Naive B cell (primary cell): ENCODE measurements around the gene PRCD. TPM values are rescaled to one million over a fixed set of nuclear protein-coding genes. Genes with fewer than 3 reads are reported as not detected.
"Not testable (repeated sequence)": the region's sequence is repeated elsewhere in the genome, so short reads cannot be mapped to it uniquely, and the experiment has no call there.

Source experiments
- ATAC-seq, 2 donors: fragments of 150-1000 bp; cut with Tn5 transposase; 2 replicates each; pipeline ENCODE4 v1.10.0; 2021; ENCODE audit warnings: low read depth in 2 of 2, mild to moderate bottlenecking in 2 of 2, moderate library complexity in 2 of 2
- DNase-seq: peaks from one replicate; pipeline ENCODE4 v3.0.0; 2022
- H3K27ac Mint-ChIP-seq, 6 donors: one replicate each; pipeline ENCODE4 v1.8.0; 2020 to 2022; ENCODE audit warnings: mild to moderate bottlenecking in 6 of 6, mixed read lengths in 6 of 6, moderate library complexity in 5 of 6, inconsistent platforms in 2 of 6
- H3K27me3 Mint-ChIP-seq, 3 donors: one replicate each; pipeline ENCODE4 v1.8.0; 2021 to 2022; ENCODE audit warnings: mixed read lengths in 3 of 3, mild to moderate bottlenecking in 1 of 3
- H3K36me3 Mint-ChIP-seq, 2 donors: one replicate each; pipeline ENCODE4 v1.8.0; 2020 to 2022; ENCODE audit warnings: mixed read lengths in 2 of 2, inconsistent platforms in 1 of 2, mild to moderate bottlenecking in 1 of 2
- H3K4me1 Mint-ChIP-seq, 3 donors: one replicate each; pipeline ENCODE4 v1.8.0; 2020 to 2022; ENCODE audit warnings: mixed read lengths in 3 of 3, inconsistent platforms in 1 of 3, mild to moderate bottlenecking in 1 of 3, moderate library complexity in 1 of 3
- H3K4me3 Mint-ChIP-seq, 8 donors: one replicate each; pipeline ENCODE4 v1.8.0; 2020 to 2022; ENCODE audit warnings: mild to moderate bottlenecking in 8 of 8, mixed read lengths in 8 of 8, moderate library complexity in 8 of 8, inconsistent platforms in 2 of 8
- H3K9me3 Mint-ChIP-seq, 7 donors: one replicate each; pipeline ENCODE4 v1.8.0; 2020 to 2022; ENCODE audit warnings: mixed read lengths in 7 of 7, mild to moderate bottlenecking in 5 of 7, inconsistent platforms in 2 of 7, moderate library complexity in 1 of 7
- polyA plus RNA-seq, 6 donors: library from polyadenylated mRNA; unstranded; fragments of 300-500 nt; fragmentation: Illumina TruSeq; gene quantifications; one replicate each; pipeline ENCODE4 v1.2.3, GENCODE V29; 2021; ENCODE audit warnings: low read depth in 6 of 6

Gene PRCD
- polyA plus RNA-seq, 6 donors from 2014 or later, result 21.6 to 54.4 (median 34.3) TPM

DNA sequence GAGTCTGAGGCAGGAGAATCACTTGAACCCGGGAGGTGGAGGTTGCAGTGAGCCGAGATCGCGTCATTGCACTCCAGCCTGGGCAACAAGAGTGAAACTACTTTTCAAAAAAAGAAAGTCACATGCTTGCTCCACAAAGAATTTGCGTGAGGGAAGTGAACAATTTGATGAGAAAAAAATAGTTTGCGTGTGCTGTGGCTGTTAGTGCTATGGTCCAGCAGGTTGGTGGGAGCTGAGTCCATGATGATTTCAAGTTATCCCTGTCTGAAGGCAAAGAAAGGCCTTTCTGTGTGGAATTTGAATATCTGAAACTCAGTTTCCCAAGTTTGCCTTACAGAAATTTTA lies 21.0 kb downstream of the PRCD start:
- Mint-ChIP-seq H3K9me3 (no peaks in the 10 kb centered on the region), H3K36me3 (peaks cover 6 to 8% of the 10 kb centered on the region in 2 donors), H3K27me3 (no peaks in the 10 kb centered on the region), H3K4me3 (no peak overlapping the region), H3K4me1 (peaks cover 26 to 55% (median 47%) of the 10 kb centered on the region in 3 donors), H3K27ac (no peak overlapping the region)
- ATAC-seq (no peak), DNase-seq (no peak)

DNA sequence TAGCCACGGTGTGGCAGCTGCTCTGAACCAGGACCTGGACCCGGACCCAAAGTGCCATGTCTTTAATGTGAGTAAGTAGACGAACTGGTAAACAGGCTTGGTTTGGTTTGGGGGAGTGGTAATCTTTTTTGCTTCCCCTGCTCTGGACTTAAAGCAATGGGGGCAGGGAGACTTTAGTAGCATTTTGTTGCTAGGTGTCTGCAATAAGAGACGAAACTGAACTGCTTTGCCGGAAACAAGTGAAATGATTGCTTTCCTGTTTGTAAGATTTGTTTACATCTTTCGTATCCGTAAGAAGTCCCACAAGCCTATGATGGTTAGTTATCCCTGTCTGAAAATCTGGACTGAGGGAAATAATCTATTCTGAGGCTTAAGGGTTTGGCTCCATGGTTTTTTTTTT lies 21.5 kb downstream of the PRCD start:
- Mint-ChIP-seq H3K27ac (no peak overlapping the region), H3K36me3 (peaks cover 6 to 12% of the 10 kb centered on the region in 2 donors), H3K27me3 (no peaks in the 10 kb centered on the region), H3K4me1 (peaks cover 29 to 59% (median 52%) of the 10 kb centered on the region in 3 donors), H3K9me3 (no peaks in the 10 kb centered on the region), H3K4me3 (peak overlapping the region in 1 of 8 donors; percentile 47)
- DNase-seq (no peak), ATAC-seq (no peak)

DNA sequence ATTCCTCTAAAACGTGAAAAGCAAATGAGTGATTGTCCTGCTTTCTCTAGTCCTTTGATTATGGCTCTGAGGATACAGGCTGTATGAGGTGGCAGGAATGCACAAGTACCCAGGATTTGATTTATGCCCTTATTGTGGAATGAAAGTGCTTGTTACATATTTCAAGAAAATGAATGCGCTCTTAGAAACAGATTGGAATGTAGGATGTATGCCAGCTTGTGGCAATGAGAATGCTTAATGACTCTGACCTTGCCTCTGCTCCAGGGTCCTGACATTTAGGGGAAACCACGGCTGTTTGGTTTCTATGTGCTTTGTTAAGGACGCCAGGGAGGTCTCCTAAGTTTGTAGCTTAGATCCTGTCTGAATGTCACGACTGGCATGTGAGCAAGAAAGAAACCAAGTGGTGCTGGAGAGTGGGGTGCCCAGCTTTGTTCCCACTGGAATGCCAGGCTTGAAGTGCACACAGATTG lies 22.0 kb downstream of the PRCD start:
- H3K4me1 Mint-ChIP-seq, result peaks cover 30 to 55% (median 54%) of the 10 kb centered on the region in 3 donors
- no peaks in the 10 kb centered on the region for H3K9me3 Mint-ChIP-seq
- ATAC-seq (no peak), DNase-seq (no peak)
- peaks cover 6 to 12% of the 10 kb centered on the region in 2 donors for H3K36me3 Mint-ChIP-seq
- no peak overlapping the region for H3K27ac Mint-ChIP-seq
- no peaks in the 10 kb centered on the region for H3K27me3 Mint-ChIP-seq
- peak overlapping the region in 2 of 8 donors; percentile 29 to 47 for H3K4me3 Mint-ChIP-seq

DNA sequence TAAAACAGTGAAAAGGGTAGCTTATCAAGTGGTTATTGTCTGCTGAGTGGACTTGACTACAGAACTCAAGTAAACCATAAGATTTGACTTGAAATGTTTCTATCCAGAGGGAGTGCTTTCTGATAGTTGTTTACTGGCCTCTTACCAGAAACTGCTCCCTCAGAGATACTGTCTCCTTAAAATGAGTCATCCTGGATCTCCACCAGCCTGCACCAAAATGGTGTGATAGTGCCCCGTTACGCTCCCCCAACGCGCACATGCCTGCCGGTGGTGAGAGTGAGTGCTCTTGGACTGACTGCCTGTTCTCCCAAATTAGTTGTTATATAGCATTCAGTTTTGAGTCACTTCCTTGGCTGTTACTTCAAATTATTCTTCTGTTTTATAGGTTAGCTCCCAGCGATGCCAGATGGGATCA lies 22.9 kb downstream of the PRCD start:
- Mint-ChIP-seq H3K27ac (peak overlapping the region in 1 of 6 donors; percentile 88), H3K36me3 (peaks cover 6 to 12% of the 10 kb centered on the region in 2 donors), H3K9me3 (no peaks in the 10 kb centered on the region), H3K4me1 (peaks cover 28 to 55% (median 54%) of the 10 kb centered on the region in 3 donors), H3K27me3 (no peaks in the 10 kb centered on the region), H3K4me3 (peak overlapping the region in 2 of 8 donors; percentile 18 to 61)
- ATAC-seq (no peak), DNase-seq (no peak)

DNA sequence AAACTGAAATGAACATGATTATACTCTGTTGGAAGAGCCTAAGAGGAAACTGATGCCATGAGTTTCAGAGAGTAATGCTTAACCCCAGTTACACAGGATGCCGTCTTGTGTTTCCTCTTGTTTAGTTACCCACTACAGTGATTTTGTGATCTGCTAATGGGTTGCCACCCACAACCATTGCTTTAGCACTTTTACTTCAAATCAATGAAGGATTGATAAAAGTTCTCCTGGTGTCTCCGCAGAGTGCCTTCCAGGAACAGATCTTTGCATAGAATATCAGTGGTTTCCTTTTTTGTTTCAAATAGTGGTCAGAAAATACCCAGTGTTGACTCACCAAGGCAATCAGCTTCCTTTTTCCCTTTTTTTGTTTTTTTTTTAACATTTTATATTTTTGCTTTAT lies 23.5 kb downstream of the PRCD start:
- H3K27ac Mint-ChIP-seq, ATAC-seq, H3K4me3 Mint-ChIP-seq, H3K27me3 Mint-ChIP-seq, H3K9me3 Mint-ChIP-seq, DNase-seq: not testable (repeated sequence)
- peaks cover 28 to 55% (median 54%) of the 10 kb centered on the region in 3 donors for H3K4me1 Mint-ChIP-seq
- peaks cover 6 to 12% of the 10 kb centered on the region in 2 donors for H3K36me3 Mint-ChIP-seq

DNA sequence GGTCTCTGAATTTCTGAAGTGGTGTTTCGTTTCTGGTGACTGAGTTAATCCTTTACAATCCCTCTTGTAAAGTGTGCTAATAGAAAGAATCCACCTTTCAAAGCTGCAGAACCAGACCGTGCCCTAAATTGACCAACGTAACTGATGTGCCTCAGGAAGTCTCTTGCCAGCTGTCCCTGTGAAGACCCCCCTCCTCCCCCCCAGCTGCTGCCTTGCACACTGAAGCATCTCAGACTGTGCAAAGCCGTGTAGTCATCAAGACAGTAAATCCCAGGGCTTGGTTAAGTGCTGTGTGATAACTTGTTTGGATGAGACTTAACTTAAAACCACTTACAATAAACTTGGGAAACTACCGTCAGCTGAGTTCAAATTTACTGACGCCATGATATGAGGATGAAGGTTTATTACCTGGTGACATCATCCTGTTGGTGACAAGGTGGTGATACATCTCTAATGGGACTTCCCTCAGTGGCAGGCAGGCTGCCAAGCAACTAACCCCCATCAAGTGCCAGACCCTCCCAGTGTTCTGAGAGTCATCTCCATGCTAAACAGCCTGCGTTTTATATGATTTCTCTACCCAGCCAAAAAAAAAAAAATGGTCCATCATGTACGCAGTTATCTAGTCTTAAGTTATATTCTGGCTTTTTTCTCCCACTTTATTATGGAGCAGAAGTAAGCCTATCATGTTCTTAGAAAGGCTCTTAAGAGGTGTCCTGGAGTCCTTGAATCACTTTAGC lies 25.3 kb downstream of the PRCD start:
- not testable (repeated sequence) for ATAC-seq, H3K27me3 Mint-ChIP-seq, H3K4me3 Mint-ChIP-seq, H3K9me3 Mint-ChIP-seq, DNase-seq
- peaks cover 6 to 12% of the 10 kb centered on the region in 2 donors for H3K36me3 Mint-ChIP-seq
- peaks cover 32 to 46% (median 44%) of the 10 kb centered on the region in 3 donors for H3K4me1 Mint-ChIP-seq
- H3K27ac Mint-ChIP-seq, result peak overlapping the region in 3 of 6 donors; percentile 38 to 88 (median 52)

DNA sequence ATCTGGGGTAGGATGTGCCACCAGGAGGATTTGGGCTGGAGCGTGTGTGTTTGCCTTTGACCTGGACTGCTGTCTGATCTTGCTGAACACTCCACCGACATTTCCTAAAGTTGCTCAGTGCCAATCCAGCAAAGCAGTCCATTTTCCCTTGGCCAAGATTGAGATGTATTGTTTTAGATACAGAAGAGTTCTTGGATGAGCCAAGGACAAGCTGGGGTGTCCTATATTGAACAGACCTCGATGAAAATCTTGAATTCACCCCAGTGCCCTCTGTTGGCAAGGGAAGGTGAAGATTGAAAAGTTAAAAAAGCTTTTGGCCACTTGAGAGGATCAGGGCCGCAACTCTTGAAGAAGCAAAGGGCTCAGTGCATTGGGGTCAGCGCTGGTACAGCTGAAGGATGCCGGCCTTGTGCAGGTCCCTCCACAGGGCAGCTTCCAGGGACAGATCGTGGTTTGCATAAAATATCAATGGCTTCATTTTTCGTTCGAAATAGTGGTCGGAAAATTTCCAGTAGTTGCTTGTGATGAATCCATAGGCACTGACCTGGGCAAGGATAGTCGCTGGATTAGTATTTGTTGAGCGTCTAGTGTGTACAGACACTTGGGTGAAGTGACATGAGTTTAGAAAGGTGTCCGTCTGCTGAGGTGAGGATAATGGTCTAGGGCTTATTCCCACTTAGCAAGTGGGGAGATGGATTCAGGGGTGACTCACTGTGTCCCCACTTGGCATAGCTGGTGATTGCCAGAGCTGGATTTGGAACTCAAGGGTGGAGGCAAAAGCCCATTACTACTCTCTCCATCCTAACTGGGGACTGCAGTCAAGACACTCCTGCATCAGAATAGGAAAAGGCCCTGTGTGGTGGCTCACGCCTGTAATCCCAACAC lies 26.1 kb downstream of the PRCD start:
- no peaks in the 10 kb centered on the region for H3K9me3 Mint-ChIP-seq
- peaks cover 6 to 12% of the 10 kb centered on the region in 2 donors for H3K36me3 Mint-ChIP-seq
- ATAC-seq, result no peak
- DNase-seq, result no peak
- no peak overlapping the region for H3K4me3 Mint-ChIP-seq
- H3K27me3 Mint-ChIP-seq, result no peaks in the 10 kb centered on the region
- H3K27ac Mint-ChIP-seq, result peak overlapping the region in 3 of 6 donors; percentile 38 to 88 (median 52)
- H3K4me1 Mint-ChIP-seq, result peaks cover 32 to 42% (median 41%) of the 10 kb centered on the region in 3 donors

DNA sequence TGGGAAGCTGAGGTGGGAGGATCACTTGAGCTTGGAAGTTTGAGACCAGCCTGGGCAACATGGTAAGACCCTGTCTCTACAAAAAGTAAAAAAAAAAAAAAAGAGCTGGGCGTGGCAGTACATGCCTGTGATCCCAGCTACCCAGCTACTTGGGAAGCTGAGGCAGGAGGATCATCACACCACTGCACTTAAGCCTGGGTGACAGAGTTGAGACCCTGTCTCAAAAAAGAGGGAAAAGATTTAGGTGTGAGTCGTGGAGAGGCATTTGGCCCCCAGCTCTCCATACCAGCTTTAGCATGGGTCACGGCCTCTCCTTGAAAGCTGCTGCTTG lies 26.7 kb downstream of the PRCD start:
- no peaks in the 10 kb centered on the region for H3K9me3 Mint-ChIP-seq
- ATAC-seq, result no peak
- H3K27me3 Mint-ChIP-seq, result no peaks in the 10 kb centered on the region
- H3K4me3 Mint-ChIP-seq, result no peak overlapping the region
- peaks cover 32 to 40% (median 39%) of the 10 kb centered on the region in 3 donors for H3K4me1 Mint-ChIP-seq
- no peak for DNase-seq
- H3K36me3 Mint-ChIP-seq, result peaks cover 6 to 12% of the 10 kb centered on the region in 2 donors
- H3K27ac Mint-ChIP-seq, result peak overlapping the region in 3 of 6 donors; percentile 34 to 88 (median 78)

DNA sequence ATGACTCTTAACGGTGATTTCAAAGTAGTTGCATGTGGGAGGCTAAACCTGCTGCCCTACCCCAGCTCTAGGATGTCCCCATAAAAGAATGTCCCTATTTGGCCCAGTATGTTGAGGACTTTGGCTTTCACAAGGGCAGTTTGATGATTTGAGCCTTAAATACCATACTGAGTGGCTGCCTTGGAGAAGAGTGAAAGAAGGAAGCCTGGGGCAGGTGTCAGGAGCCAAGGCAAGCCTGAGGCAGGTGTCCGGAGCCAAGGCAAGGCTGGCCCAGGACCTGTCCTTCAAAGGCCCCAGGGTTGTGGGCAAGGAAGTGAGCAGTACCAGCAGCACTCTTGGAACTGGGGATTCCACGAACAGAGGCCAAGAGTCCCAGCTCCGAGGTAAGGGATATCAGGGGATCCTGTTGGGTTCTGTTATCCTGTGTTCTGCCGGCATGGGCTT lies 27.2 kb downstream of the PRCD start:
- Mint-ChIP-seq H3K27me3 (no peaks in the 10 kb centered on the region), H3K9me3 (no peaks in the 10 kb centered on the region), H3K27ac (peak overlapping the region in 5 of 6 donors; percentile 36 to 88 (median 78)), H3K36me3 (peaks cover 6 to 12% of the 10 kb centered on the region in 2 donors), H3K4me1 (peaks cover 32 to 38% (median 36%) of the 10 kb centered on the region in 3 donors), H3K4me3 (peak overlapping the region in 2 of 8 donors; percentile 21 to 55)
- DNase-seq, result no peak
- no peak for ATAC-seq

DNA sequence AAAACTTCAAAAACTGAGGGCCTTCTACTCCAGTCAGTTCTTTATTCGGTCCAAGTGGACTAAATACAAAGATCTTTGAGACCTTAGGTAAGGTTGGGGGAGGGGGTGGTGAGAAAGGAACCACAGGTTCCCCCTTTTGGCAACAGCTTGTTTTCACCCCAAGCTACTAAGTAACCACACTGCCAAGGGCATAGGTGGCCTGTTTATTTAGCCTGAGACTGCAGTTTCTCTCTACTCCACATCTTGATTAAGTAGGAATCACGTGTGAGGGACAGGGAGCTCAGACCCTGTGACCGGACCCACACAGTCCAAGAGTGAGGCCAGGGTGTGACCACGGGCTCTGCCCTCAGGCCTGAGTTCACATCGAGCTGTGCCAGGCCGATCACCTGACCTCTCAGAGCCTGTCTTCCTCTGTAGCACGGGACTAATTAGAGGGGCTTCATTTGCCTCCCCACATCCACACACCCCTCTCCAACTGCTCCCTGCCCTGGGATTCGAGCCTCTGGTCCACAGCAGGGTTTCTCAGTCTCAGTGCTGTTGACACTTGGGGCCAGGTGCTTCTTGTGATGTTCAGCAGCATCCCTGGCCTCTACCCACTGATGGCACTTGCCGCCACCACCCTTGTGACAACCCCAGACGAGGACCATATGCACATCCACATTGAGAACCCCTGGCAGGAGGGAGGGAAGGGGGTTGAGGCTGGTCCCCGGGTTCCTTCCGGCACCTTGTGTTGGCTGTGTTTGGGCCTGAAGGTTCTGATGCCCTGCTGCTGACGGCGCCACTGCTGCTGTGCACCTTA lies 28.0 kb downstream of the PRCD start:
- DNase-seq (peak; percentile 43), ATAC-seq (peak; percentile 90 to 94)
- Mint-ChIP-seq H3K27me3 (no peaks in the 10 kb centered on the region), H3K27ac (peak overlapping the region; percentile 33 to 88 (median 76)), H3K36me3 (peaks cover 3 to 12% of the 10 kb centered on the region in 2 donors), H3K4me1 (peaks cover 32 to 36% (median 35%) of the 10 kb centered on the region in 3 donors), H3K9me3 (no peaks in the 10 kb centered on the region), H3K4me3 (peak overlapping the region in 7 of 8 donors; percentile 21 to 61 (median 32))

DNA sequence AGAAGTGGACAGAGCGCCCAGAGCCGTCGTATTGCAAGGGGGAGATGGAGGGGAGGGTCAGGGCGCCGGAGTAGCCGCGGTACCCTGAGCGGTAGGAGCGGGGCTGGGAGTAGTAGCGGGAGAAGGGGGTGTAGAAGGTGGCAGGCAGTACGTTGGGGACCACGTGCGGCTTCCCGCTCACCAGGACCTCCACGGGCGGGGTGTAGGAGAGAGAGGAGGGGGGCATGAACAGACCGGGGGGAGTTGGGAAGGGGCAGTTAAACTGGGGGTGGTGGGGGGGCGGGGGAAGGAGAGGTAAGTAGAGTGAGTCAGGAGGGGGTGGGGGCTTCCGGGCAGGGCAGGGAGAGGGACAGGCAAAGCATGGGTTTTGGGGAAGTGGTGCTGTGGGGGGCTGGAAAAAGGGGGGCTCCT lies 29.0 kb downstream of the PRCD start:
- peak overlapping the region in 3 of 8 donors; percentile 41 to 50 (median 47) for H3K4me3 Mint-ChIP-seq
- H3K27me3 Mint-ChIP-seq, result no peaks in the 10 kb centered on the region
- ATAC-seq, result no peak
- peaks cover 30 to 36% (median 32%) of the 10 kb centered on the region in 3 donors for H3K4me1 Mint-ChIP-seq
- H3K27ac Mint-ChIP-seq, result peak overlapping the region in 4 of 6 donors; percentile 61 to 88 (median 70)
- no peaks in the 10 kb centered on the region for H3K9me3 Mint-ChIP-seq
- peaks cover 0 to 12% of the 10 kb centered on the region in 2 donors for H3K36me3 Mint-ChIP-seq
- DNase-seq, result no peak

DNA sequence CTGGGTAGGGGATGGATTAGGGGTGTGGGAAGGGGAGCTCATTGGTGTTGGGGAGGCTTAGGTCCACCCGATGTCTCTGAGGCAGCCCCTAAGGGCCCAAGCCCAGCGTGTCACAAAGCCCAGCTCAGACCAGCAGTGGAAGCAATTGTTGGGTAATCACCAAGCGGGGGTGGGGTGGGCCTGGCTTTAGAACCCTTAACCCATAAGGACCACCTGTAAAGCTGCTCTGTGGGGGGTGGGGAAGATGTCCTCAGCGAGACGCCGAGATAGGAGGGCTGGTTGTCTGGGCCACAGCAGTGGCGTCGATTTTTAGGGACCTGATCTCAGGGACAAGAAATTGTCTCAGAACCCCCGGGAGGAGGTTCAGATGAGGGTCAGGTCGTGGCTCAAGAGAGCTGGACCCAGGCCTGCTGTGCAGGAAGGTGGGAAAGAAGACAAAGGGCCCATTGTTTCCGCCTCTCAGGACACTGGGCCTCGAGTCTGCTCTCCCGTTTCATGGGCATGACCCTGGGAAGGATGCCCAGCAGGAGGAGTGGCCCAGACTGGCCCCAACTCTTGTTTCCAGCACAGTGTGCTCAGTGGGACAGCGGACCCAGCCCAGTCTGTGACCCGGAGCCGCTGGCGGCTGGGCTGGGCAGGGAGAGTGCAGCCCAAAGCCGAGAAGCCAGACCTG lies 29.9 kb downstream of the PRCD start:
- no peak for DNase-seq
- Mint-ChIP-seq H3K4me1 (peaks cover 30 to 36% (median 32%) of the 10 kb centered on the region in 3 donors), H3K27ac (no peak overlapping the region), H3K9me3 (no peaks in the 10 kb centered on the region), H3K36me3 (peaks cover 0 to 12% of the 10 kb centered on the region in 2 donors), H3K4me3 (peak overlapping the region in 2 of 8 donors; percentile 15 to 50), H3K27me3 (no peaks in the 10 kb centered on the region)
- ATAC-seq, result no peak
